HEK293 (cell line): ENCODE measurements around the gene EPHA2.

ENCODE experiments used
- CTCF ChIA-PET: fragments of 350-600 bp; formaldehyde crosslinking; extraction: SDS; loops from one replicate; lab custom pipeline; 2021; ENCODE audit warnings: antibody characterized with exemption; lab: Yijun Ruan, JAX
- POLR2A ChIA-PET: fragments of 300-600 bp; formaldehyde crosslinking; extraction: SDS; loops from one replicate; lab custom pipeline; 2020; ENCODE audit warnings: antibody characterized with exemption, inconsistent platforms; lab: Yijun Ruan, JAX
- H3K27ac ChIP-seq: fragments of 200-500 bp; sonication (Bioruptor generic); 2 replicates; pipeline ENCODE4 v1.5.1; 2014; ENCODE audit warnings: low read depth, low read length, control low read depth, inconsistent platforms; ENCODE audit errors: extremely low read depth
- H3K36me3 ChIP-seq, 2 experiments: fragments of 200-500 bp in 1 of 2; sonication (Bioruptor generic) in 1 of 2; 1 replicate in 1 of 2; 2 replicates in 1 of 2; pipeline ENCODE4 v1.5.1; 2014 to 2017; ENCODE audit warnings: inconsistent platforms in 2 of 2, low read length in 2 of 2; ENCODE audit not compliant: control insufficient read depth in 2 of 2, insufficient read depth in 1 of 2
- H3K4me1 ChIP-seq: fragments of 200-500 bp; sonication (Bioruptor generic); 2 replicates; pipeline ENCODE4 v1.5.1; 2014; ENCODE audit warnings: mild to moderate bottlenecking, low read length, inconsistent platforms; ENCODE audit not compliant: control insufficient read depth, insufficient read depth
- H3K4me3 ChIP-seq: 2 replicates; pipeline ENCODE4 v1.5.1; 2011; ENCODE audit warnings: low read depth, mild to moderate bottlenecking, control low read depth, low read length, moderate library complexity
- H3K9me3 ChIP-seq: fragments of 200-500 bp; sonication (Bioruptor generic); 2 replicates; pipeline ENCODE4 v1.5.1; 2014; ENCODE audit warnings: low read depth, low read length, inconsistent platforms; ENCODE audit not compliant: control insufficient read depth, insufficient read depth
- ZBTB21 ChIP-seq: fragments of 450-650 bp; formaldehyde crosslinking; IDR thresholded peaks from 2 replicates; pipeline ENCODE4 v1.5.1; 2017; ENCODE audit warnings: missing biosample characterization, missing genetic modification characterization
- ZFP69B ChIP-seq: fragments of 450-650 bp; formaldehyde crosslinking; IDR thresholded peaks from 2 replicates; pipeline ENCODE4 v1.5.1; 2016; ENCODE audit warnings: missing biosample characterization, missing genetic modification characterization
- ZNF140 ChIP-seq: fragments of 450-650 bp; formaldehyde crosslinking; IDR thresholded peaks from 2 replicates; pipeline ENCODE4 v1.5.1; 2016; ENCODE audit warnings: missing biosample characterization, missing genetic modification characterization
- ZNF324 ChIP-seq: fragments of 450-650 bp; formaldehyde crosslinking; IDR thresholded peaks from 2 replicates; pipeline ENCODE4 v1.5.1; 2016; ENCODE audit warnings: missing biosample characterization, missing genetic modification characterization
- ZNF341 ChIP-seq: fragments of 450-650 bp; formaldehyde crosslinking; IDR thresholded peaks from 2 replicates; pipeline ENCODE4; 2016; ENCODE audit warnings: low read depth, missing biosample characterization, missing genetic modification characterization
- ZNF521 ChIP-seq: fragments of 450-650 bp; formaldehyde crosslinking; IDR thresholded peaks from 2 replicates; pipeline ENCODE4 v1.5.1; 2017; ENCODE audit warnings: missing biosample characterization, mild to moderate bottlenecking, missing genetic modification characterization
- ZNF600 ChIP-seq: fragments of 450-650 bp; formaldehyde crosslinking; IDR thresholded peaks from 2 replicates; pipeline ENCODE4 v1.5.1; 2016; ENCODE audit warnings: missing biosample characterization, missing genetic modification characterization
- ZNF692 ChIP-seq: fragments of 450-650 bp; formaldehyde crosslinking; IDR thresholded peaks from 2 replicates; pipeline ENCODE4 v1.5.1; 2016; ENCODE audit warnings: missing biosample characterization, missing genetic modification characterization
- TF ChIP-seq, protein P1 (sequence below): fragments of 450-650 bp; formaldehyde crosslinking; IDR thresholded peaks from 2 replicates; pipeline ENCODE4 v1.5.1; 2016; ENCODE audit warnings: missing biosample characterization, missing genetic modification characterization
- TF ChIP-seq, protein P2 (sequence below): fragments of 450-650 bp; formaldehyde crosslinking; IDR thresholded peaks from 2 replicates; pipeline ENCODE4 v1.5.1; 2016; ENCODE audit warnings: missing biosample characterization, missing genetic modification characterization
- TF ChIP-seq, protein P3 (sequence below): fragments of 450-650 bp; formaldehyde crosslinking; IDR thresholded peaks from 2 replicates; pipeline ENCODE4 v1.5.1; 2016; ENCODE audit warnings: missing biosample characterization, missing genetic modification characterization

The EPHA2 gene

DNA sequence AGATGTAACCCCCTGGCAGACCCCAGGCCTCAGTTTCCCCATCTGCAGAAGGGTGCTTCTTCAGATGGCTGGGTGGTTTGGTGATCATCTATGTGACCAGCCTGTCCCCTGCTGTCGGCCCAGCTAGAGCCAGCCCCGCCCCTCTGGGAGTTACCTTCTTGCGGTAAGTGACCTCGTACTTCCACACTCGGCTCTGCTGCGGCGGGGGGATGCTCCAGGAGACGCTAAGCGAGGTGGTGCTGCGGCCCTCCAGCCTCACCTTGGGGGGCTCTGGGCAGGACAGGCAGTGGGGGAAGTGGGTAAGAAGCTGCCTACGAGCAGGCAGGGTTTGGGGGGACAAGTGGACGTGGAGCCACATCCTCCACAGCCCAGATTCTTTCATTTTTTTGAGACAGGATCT lies 20.4 kb downstream of the EPHA2 start:
- POLR2A ChIA-PET = no interaction called here
- Histone ChIP-seq H3K4me3 (no peak overlapping the region), H3K9me3 (no peaks in the 10 kb centered on the region), H3K36me3 (peaks cover 7 to 90% of the 10 kb centered on the region in 2 experiments; a peak in 2 of 3 replicates), H3K4me1 (no peaks in the 10 kb centered on the region), H3K27ac (no peak overlapping the region)
- TF ChIP-seq ZBTB21 (tag by site-specific recombination) (no peak), ZNF600 (tag by site-specific recombination) (0 out of 2 replicates have a peak, but pooled peaks have one; percentile 39)
- TF ChIP-seq, protein P1, sequence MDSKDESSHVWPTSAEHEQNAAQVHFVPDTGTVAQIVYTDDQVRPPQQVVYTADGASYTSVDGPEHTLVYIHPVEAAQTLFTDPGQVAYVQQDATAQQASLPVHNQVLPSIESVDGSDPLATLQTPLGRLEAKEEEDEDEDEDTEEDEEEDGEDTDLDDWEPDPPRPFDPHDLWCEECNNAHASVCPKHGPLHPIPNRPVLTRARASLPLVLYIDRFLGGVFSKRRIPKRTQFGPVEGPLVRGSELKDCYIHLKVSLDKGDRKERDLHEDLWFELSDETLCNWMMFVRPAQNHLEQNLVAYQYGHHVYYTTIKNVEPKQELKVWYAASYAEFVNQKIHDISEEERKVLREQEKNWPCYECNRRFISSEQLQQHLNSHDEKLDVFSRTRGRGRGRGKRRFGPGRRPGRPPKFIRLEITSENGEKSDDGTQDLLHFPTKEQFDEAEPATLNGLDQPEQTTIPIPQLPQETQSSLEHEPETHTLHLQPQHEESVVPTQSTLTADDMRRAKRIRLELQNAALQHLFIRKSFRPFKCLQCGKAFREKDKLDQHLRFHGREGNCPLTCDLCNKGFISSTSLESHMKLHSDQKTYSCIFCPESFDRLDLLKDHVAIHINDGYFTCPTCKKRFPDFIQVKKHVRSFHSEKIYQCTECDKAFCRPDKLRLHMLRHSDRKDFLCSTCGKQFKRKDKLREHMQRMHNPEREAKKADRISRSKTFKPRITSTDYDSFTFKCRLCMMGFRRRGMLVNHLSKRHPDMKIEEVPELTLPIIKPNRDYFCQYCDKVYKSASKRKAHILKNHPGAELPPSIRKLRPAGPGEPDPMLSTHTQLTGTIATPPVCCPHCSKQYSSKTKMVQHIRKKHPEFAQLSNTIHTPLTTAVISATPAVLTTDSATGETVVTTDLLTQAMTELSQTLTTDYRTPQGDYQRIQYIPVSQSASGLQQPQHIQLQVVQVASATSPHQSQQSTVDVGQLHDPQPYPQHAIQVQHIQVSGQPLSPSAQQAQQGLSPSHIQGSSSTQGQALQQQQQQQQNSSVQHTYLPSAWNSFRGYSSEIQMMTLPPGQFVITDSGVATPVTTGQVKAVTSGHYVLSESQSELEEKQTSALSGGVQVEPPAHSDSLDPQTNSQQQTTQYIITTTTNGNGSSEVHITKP (tag by site-specific recombination) = peak; percentile 21; the same call in 1 of the 2 replicates
- CTCF ChIA-PET = interaction anchor here (1.0 kb wide), 2 partner anchors 17 to 57 kb away, joined by 3 read pairs; no protein-coding TSS in a partner anchor

DNA sequence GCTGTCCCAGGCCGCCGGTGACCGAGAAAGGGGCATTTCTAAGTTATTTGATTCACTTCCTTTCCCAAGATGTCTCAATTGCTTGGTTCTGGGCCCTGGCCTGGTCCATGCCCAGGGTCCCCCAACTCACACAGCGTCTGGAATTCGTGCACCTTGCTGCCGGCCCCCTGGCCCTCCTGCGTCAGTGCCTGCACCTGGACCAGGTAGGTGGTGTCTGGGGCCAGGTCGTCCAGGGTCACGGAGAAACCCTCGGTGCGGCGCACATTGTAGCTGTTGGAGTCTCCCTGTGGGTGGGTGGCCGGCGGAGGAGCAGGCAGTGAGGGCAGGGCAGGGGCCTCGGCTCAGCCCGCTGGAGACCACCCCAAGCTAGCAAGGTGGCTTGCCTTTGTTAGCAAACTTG lies 21.0 kb downstream of the EPHA2 start:
- Histone ChIP-seq H3K36me3 (peaks cover 7 to 92% of the 10 kb centered on the region in 2 experiments; a peak in 2 of 3 replicates), H3K9me3 (no peaks in the 10 kb centered on the region), H3K27ac (no peak overlapping the region), H3K4me3 (no peak overlapping the region), H3K4me1 (no peaks in the 10 kb centered on the region)
- TF ChIP-seq, protein P2, sequence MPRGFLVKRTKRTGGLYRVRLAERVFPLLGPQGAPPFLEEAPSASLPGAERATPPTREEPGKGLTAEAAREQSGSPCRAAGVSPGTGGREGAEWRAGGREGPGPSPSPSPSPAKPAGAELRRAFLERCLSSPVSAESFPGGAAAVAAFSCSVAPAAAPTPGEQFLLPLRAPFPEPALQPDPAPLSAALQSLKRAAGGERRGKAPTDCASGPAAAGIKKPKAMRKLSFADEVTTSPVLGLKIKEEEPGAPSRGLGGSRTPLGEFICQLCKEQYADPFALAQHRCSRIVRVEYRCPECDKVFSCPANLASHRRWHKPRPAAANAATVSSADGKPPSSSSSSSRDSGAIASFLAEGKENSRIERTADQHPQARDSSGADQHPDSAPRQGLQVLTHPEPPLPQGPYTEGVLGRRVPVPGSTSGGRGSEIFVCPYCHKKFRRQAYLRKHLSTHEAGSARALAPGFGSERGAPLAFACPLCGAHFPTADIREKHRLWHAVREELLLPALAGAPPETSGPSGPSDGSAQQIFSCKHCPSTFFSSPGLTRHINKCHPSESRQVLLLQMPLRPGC (tag by site-specific recombination) = no peak
- TF ChIP-seq ZNF521 (tag by site-specific recombination) = no peak
- ChIA-PET CTCF (no interaction called here), POLR2A (interaction anchor here (1.0 kb wide), 1 partner anchor 9 kb away, joined by 3 read pairs; no protein-coding TSS in a partner anchor)

DNA sequence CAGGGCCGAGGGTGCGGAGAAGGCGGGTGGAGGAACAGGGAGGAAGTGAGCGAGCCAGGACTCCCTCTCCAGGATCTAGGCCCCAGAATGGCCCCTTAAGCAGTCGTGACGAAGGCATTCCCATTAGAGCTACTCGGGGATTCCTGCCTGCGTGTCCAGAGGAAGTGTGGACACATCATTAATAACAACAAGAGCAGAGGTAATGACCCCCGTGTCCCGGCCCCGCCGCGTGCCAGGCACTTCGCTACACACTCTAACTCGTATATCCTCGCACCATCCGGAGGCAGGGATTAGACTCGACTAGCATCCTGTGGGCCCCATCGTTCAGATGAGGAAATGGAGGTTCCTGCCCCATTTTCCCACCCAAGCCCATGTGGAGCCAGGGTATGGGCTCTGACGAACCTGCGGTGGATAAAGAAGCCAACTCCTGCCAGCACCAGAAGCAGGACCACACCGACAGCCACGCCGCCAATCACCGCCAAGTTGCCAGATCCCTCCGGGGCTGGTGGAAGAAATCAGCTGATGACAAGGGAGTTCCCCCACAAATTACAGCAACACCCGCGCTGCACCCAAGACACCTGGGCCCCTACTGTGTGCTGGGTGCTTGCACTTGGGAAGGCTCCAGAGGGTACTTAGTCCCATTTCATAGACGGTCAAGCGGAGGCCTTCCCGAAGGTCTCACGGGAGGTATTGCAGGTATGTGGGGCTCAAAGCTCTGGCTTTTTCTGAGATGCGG lies 21.6 kb downstream of the EPHA2 start:
- peaks cover 7 to 92% of the 10 kb centered on the region in 2 experiments; a peak in 2 of 3 replicates for H3K36me3 ChIP-seq
- H3K27ac ChIP-seq = no peak overlapping the region

More for the DNA sequence above, 21.6 kb downstream of the EPHA2 start:
- TF ChIP-seq, protein P3, sequence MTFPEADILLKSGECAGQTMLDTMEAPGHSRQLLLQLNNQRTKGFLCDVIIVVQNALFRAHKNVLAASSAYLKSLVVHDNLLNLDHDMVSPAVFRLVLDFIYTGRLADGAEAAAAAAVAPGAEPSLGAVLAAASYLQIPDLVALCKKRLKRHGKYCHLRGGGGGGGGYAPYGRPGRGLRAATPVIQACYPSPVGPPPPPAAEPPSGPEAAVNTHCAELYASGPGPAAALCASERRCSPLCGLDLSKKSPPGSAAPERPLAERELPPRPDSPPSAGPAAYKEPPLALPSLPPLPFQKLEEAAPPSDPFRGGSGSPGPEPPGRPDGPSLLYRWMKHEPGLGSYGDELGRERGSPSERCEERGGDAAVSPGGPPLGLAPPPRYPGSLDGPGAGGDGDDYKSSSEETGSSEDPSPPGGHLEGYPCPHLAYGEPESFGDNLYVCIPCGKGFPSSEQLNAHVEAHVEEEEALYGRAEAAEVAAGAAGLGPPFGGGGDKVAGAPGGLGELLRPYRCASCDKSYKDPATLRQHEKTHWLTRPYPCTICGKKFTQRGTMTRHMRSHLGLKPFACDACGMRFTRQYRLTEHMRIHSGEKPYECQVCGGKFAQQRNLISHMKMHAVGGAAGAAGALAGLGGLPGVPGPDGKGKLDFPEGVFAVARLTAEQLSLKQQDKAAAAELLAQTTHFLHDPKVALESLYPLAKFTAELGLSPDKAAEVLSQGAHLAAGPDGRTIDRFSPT (tag by site-specific recombination) = 0 out of 2 replicates have a peak, but pooled peaks have one; percentile 5
- TF ChIP-seq ZNF341 (tag by site-specific recombination) = no peak
- no peak for TF ChIP-seq ZNF324 (tag by site-specific recombination)
- TF ChIP-seq ZNF140 (tag by site-specific recombination) = no peak
- TF ChIP-seq ZNF692 (tag by site-specific recombination) = peak; percentile 55; the same call in 1 of the 2 replicates
- TF ChIP-seq ZFP69B (tag by site-specific recombination) = peak; percentile 53; the same call in 1 of the 2 replicates
- Histone ChIP-seq H3K4me3 (no peak overlapping the region), H3K4me1 (no peaks in the 10 kb centered on the region), H3K9me3 (no peaks in the 10 kb centered on the region)
- ChIA-PET CTCF (interaction anchor here (0.6 kb wide), 1 partner anchor 14 kb away, joined by 3 read pairs; no protein-coding TSS in a partner anchor), POLR2A (interaction anchor here (1.0 kb wide), 1 partner anchor 9 kb away, joined by 3 read pairs; no protein-coding TSS in a partner anchor)
